UCSD-AML1 (cell line): Measurements from ENCODE around the gene KRT84.

Source experiments
- DNase-seq: peaks from one replicate; lab custom pipeline; 2025; ENCODE audit not compliant: unreplicated experiment; lab: John Stamatoyannopoulos, UW

KRT84 gene

DNA sequence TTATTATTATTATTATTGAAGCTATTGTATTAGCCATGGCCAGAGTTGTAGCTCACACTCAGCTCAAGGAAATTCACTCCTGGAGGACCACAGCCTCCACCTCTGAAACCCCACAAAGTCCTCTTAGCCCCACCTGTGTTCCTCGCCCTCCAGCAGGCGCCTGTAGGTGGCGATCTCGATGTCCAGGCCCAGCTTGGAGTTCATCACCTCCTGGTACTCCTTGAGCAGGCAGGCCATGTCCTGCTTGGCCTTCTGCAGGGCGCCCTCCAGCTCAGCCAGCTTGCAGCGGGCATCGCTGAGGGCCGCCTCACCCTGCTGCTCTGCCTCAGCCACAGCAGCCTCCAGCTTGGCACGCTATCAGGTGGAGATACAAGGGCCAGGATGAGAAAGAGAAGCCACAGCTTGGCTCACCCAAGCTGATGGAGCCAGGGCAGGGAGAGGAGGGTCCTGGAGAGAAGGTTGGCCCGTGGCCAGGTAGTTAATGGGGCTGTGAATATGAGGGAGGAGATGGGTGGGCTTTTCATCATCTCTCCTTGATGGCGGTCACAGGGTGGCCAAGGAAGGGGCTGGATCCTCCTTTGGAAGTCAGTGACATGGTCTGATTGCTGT, 23.2 kb downstream of the KRT84 start:
- no peak for DNase-seq

DNA sequence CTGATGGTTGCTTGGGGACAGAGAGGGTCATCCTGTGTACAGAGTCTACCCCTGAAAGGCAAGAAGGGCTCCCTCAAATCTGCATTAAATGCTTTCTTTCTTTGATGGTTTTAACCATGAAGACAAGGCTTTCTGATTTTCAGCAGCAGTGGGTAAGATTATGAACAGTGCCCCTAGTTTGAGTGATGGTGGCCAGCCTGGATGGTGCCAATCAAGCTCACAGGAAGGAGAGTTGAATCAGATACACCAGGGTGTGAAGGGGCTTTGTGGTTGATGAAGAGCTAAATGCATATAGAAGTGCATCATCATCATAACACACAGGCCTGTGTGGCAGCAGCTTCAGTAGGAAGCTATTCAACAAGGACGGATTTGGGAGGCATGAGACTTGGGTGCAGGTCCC, 23.9 kb downstream of the KRT84 start:
- no peak for DNase-seq

DNA sequence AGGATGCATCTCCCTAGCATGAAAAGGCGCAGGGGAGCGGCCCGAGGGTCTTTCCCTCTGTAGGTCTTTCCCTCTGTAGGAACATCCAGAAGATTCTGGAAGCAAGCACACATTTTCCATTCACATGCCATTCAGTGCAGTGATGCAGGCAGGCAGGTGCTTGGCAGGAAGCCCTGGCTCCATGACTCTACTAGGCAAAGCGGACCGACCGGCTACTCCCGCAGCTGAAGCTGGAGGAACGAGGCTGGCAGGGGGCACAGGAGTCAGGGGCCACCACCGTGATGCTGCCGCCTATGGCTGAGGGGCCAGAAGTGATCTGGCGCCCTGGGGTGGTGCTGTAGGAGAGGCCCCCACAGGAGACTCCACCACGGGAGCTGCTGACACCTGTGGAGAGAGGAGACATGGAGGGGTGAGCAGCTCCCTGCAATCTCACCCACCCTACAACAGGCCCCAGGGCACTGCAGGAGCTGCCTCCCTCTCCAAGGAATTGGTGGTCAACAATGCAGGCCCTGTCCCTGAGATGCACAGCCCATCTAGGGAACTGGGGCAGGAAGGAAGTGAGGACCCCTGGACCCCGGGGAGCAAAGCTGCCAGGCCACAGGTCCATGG, 24.7 kb downstream of the KRT84 start:
- no peak for DNase-seq

DNA sequence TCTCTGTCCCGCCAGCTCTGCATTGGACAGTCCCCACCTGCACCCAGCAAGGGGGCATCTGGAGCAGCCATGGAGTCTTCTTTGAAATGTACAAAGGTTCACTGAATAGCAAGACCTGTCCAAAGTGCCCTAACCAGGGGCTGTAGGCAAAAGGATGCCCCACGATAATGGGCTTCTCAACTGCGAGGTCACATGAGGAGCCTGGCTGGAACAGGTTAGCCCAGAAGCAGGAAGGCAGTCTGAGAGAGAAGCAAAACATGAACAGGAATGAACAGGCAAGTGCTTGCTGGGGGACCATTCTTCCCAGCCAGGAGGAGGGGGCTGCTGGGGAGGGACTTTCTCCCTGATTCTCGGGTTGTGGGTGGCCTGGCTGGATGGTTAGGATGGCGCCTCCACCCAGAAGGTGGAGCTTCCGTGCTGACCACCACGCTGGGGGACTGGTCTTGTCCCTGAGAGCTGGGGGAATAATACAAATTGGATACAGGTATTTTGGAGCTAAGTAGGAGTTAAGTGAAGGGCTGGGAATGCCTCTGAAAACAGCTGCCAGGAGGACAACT, 25.3 kb downstream of the KRT84 start:
- no peak for DNase-seq

DNA sequence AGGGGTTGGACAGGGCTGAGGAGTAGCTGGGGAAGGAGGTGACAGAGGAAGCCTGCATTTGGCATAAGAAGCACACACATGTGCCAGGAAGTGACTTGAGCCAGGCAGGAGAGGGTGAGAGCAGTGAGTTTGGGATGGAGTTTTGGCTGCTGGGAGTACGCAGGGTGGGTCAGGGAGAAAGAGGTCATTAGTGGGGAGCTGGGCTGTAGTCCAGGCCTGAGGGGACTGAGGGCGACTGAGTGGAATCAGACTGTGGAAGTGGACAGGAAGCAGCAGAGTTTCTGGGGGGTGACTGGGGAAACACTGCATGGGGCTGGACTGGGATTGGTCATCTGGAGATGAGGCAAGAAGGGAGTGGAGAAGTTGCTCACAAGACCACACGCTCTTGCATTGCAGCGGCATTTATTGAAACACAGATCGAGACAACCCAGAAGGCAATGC, 25.8 kb downstream of the KRT84 start:
- DNase-seq = no peak

DNA sequence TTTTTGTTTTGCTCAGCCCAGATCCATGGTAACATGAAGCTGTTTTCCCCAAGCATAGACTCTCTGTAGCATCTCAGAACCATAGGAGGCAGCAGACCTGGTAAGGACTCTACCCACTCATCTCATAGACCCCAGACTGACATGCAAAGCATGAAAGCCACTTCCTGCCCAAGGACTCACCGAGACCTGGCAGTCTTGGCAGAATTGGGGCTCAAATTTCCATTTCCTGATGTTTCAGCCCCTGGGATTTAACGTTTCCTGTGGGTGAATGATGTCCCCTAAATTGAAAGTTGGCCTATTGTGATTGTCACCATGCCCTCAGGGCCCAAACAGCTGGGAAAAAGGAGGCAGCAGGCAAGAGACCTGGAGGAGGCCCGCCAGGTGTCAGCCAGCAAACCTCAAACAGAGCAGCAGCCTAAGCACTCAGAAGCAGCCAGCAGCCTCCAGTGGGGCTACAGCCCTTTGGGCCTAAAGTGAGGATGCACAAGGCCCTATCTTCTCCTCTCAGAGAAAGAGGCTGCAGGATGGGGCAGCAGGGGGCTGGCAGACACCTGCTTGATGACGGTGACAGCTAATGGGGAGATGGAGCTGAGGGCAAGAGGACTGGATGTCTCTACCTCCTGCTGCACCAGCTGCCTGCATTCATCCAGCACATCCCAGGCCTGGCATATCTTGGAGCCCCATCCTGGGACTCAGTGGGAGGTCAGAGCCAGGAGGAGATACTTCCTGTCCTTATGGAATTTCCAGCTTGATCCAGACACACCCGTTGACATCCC, 26.7 kb downstream of the KRT84 start:
- no peak for DNase-seq

DNA sequence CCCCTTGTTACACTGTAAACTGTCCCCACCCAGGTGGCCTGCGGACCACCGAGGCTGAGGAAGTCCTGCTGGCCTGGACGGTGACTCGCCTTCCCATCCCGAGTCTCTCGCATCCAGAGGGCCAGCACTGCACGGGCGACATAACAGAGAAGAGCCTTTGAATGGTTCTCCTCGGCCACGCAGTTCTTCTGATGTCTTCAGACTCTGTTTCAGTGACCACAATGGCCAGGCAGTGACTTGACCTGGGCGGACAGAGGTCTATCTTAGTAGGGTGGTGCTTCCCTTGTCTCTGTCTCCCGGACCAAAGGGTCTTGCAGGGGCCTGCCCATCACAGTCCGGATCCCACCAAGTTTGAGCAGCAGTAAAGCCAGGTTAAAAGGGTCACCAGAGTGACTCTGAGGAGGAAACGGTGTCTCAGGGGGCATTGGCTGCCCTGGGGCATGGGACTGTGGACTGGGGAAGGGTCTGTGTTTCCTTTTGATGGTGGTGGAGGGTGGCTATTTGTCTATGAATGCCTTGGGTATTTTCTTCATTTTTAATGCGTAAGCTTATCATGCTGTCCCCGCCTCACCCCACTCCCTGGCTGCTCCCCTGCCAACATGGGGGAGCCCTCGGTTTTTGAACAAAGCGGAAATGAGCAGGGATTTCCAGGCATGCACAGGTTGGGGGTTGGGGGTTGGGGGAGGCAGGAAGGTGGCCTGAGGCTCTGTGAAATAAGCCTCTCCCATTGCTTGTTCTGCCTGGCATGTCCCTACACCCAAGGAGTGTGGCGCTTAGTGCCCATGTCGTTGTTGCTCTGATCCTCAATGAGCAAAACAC, 28.5 kb downstream of the KRT84 start:
- DNase-seq = no peak

DNA sequence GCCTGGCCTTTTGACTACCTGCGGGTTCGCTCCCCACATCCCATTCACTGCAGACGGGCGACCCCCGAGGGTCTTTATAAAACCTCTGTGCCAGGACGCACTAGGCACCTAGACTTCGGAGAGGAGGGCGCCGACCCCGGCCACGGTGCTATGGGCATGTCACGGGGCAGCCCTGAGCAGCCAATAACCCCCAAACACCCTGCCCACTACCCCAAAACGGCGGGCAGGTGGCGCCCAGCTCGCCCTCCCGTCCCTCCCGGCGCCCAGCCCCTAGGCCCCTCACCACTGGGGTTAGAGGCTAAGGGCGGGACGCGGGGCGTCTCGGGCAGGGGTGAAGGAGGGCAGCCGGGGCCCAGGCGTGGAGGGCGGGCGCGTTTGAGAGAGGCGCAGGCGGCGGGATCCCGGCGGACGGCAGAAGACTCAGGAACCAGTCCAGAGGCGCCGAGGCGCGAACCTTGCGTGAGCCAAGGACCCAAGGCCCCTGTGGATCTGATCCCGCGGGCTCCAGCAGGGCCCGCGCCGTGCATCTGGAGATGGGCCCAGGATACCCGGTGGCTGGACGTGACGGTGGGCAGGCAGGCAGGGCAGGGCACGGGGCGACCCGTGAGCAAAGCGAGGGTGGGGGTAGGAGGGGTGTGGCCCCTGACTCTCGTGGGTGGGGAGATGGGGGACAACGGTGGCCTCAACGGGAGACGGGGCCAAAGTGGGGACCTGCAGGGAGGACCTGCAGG, 29.3 kb downstream of the KRT84 start:
- DNase-seq = no peak

DNA sequence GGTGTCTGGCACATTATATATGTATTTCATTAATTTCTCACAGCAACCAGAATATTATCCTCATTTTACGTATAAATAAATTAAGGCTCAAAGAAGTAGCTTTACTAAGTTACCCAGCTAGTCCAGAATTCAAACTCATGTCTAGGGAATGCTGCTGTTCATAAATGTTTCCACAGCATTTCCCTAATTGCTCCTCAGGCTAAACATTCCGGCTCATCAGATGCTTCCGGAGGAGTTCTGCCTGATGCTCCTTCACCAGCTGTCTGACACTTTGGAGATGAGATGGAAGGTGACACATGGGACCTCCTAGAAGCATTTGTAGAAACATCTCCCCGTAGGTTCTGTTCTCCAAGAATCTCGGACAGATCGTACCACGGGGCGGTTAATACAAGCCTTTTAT, 30.3 kb downstream of the KRT84 start:
- no peak for DNase-seq

DNA sequence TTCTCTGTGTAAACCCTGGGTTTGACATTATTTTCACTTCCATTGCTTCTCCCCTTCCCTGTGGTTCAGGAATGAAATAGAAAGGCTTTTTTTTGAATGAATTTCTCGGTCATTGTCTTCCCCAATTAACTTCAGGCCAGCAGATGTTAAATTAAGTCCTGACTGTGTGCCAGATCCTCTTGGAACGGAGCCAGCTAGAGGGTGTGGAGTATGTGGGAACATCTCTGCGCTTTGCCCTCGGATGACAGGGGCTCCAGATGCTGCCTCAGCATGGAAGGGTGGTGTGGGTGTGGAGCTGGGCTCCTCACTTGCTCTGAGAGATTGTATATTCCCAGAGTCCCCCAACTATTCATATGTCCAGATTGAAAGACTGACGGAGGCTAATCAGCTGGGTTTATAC, 31.3 kb downstream of the KRT84 start:
- no peak for DNase-seq

DNA sequence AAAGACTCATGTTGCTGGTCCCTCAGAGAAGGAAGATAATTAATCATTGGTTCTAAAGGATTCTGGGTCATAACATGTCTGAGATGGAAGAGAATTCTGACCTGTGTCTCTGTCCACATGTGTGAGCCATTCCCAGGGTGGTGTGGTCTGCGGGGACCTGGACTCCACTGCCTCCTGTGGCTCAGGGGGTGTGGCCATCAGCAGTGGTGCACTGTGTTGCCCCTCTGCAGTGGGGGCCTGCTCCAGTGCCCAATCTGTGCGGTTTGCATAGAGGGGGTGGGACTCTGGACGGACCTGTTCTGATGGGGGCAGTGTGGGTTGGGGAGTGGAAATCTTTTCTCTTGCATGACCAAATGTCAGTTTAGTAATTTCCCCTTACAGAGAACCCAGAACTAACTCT, 31.7 kb downstream of the KRT84 start:
- DNase-seq = no peak

DNA sequence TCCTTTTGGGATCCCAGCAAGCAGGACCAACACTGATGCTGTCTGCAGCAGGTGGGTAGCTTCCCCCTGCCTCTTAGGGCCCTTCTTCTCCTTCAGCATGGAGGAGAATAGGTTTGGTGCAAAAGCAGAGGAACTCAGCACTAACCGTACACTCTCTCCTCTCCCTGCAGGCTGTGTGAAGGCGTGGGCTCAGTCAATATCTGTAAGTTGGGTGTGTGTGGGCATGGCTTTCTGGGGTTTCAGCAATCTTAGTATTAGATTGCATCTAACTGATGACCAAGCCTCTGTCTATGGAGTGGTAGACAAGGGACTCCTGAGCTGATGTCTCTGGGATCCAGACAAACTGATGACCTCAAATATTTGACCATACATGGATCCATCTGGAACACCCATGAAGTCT, 32.5 kb downstream of the KRT84 start:
- DNase-seq = no peak

DNA sequence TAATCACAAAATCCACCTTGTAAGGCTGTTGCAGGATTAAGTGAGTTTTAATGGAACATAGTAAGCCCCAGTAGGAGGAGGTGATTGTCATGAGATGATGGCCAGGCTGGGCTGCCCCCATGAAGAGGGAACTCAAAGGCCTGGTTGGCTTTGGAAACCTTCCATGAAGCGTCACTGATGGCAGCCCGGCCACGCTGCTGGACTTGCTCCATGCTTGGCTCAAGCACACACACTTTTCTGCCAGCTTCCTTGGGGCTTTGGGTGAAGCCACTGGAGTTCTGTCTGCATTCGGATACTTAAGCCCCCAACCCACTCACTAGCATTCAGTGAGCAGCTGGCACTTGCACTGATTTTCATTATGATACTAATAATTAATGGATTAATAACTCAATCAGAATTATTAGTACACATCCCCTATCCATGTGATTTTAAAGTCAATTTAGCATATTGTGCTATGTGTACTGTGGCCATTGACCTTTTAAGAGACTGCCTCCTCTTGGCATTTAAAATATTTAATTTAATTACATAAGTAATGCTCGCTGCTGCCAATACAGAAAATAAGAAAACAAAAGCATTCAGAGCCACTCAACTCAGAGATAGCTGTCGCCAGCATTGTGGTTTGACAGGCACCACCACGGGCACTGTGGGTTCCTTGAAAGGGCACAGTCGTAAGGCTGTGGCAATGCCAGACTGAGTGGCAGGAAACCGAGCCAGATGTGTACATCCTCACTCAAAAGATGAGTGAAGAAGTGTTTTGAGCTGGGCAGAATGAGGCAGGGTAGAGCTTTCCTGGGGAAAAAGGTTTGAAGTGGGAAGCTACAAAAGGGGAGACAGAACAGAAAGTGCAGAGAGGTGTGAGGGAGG, 34.0 kb downstream of the KRT84 start:
- DNase-seq = no peak

DNA sequence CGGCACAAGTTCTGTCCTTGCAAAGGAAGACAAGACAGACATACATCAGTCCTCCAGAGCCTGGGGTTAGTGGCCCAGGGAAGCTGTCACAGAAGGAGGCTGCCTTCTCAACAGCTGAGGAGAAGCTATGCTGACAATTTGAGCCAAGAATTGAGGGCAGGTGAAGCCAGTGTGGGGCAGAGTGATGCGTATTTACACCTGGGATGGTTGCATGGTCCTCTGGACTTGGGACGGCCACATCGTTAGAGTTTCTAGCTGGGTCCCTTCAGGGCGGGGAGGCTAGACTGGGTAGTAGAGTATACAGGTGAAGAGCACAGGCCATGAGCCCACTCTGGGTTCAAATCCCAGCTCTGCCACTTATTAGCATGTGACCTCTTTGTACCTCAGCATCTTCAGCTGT, 34.7 kb downstream of the KRT84 start:
- DNase-seq = no peak

DNA sequence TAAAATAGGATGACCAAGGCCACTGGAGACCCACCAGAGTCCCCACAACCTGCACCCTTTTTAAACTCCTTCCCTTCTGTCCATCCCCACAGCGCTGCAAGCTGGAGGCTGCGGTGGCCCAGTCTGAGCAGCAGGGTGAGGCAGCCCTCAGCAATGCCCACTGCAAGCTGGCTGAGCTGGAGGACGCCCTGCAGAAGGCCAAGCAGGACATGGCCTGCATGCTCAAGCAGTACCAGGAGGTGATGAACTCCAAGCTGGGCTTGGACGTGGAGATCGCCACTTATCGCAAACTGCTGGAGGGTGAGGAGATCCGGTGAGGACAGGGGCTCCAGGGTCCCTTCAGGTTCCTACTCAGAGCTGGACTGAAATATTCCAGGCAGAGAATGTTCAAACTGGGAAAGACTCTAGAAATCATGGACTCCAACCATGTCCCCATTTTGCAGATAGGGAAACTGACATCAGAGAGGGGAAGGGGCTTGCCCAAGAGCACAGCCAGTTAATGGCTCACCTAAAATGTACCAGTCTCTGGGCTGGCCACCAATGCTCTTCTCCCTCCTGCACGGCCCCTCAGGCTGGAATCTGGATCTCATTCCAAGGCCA, 35.3 kb downstream of the KRT84 start:
- DNase-seq = no peak

DNA sequence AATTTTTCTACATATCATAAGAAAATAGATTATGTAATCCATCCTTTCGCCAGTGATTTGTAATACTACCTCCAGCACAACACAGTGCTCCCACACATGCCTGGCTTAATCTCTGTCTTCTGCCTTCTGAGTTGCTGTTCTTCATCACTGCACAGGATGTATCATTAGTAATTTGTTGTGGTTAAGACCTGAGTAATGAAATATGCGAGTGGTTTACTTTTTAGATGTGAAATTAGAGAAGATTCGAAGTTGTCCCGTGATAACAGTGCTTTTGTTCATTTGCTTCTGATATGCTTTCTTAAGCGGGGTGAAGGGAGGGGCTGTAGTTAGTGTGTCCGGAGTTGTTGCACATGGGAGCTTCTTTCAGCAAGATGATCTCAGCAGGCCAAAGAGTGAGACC, 36.3 kb downstream of the KRT84 start:
- DNase-seq = no peak

DNA sequence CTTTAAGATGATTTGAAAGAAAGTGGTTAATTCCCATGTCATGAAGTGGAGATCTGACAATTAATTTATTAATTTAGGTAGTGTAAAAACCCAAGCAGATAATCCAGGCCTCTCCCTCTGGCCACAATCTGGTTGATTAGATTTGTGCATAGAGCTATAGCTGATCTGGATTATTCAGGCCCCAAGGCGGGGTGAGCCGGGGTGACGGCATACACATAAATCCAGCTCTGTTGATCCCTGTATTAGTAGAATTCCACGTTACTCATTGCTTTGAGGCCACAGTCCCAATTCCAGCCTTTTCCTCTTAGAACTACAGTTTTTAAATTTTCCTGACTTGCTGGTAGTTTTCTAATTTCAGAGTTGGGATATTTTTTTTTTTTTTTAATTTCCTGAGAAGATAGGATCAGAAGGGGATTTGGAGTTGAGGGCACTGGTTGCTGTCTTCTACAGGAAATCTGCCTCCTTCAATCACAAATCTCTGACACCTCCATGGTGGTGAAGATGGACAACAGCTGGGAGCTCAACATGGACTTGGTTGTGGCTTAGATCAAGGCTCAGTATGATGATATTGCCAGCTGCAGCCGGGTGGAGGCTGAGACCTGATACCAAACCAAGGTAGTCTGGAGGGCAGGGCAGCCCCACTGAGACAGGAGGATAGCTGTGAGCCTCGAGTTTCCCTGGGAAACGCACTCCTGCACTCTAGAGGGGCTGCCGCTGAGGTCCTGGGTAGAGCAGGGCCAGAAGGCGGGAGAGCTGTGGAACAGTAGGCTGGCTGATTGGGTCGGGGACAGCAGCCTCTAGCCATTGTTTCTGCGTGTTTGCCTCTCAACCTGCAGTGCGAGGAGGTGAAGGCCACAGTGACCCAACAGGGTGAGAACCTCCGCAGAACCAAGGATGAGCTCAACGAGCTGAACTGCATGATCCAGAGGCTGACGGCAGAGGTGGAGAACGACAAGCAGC, 37.6 kb downstream of the KRT84 start:
- DNase-seq = no peak

DNA sequence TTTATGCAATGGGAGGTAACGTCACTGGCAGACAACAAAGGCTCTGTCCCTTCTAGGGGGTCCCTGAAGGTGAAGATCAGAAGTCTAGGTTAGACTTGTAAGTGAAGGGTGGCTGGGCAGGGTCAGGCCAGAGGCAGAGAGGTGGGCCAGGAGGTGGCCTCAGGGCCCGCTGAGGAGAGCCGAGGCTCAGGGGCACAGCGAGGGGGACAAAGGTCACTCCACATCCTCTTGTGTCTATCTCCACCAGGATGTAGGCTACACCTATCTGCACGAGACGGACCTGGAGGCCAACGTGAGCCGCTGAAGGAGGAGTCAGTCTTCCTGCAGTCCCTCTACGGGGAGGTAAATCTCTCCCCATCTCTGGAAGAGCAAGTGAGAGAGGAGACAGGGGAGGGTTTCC, 38.4 kb downstream of the KRT84 start:
- DNase-seq = no peak
